ENCODE measurements around the gene STARD6.

- no peak for TF ChIP-seq CTCF (IDR thresholded peaks at IDR 0.05)
- no peak for TF ChIP-seq POLR2AphosphoS5 (IDR thresholded peaks at IDR 0.05)
- no peak for TF ChIP-seq POLR2A (IDR thresholded peaks at IDR 0.05)
- TF ChIP-seq EP300 (IDR thresholded peaks at IDR 0.05) = no peak
These were observed 30.8 kb upstream of the STARD6 start for GRCh38 chr18:54388203-54389142.
